GM23248 (cell line): ENCODE data around the gene TMEM165. TPM values are rescaled to one million over a fixed set of nuclear protein-coding genes. Genes with fewer than 3 reads are reported as not detected.

Experiments used
- DNase-seq: peaks from one replicate; pipeline ENCODE4 v3.0.0-alpha.2; 2015
- H2AFZ ChIP-seq: fragments of 200-600 bp; sonication (generic); 2 replicates; pipeline ENCODE4 v1.6.1; 2016; ENCODE audit warnings: antibody characterized with exemption
- H3F3A ChIP-seq: fragments of 200-600 bp; sonication (generic); 2 replicates; pipeline ENCODE4 v1.6.1; 2016; ENCODE audit warnings: mild to moderate bottlenecking, antibody characterized with exemption, mixed run types; ENCODE audit not compliant: insufficient read depth
- H3K27ac ChIP-seq: fragments of 200-600 bp; sonication (generic); 2 replicates; pipeline ENCODE4 v1.5.1; 2016; ENCODE audit warnings: mild to moderate bottlenecking
- H3K27me3 ChIP-seq: fragments of 200-600 bp; sonication (generic); replicated peaks from 2 replicates; pipeline ENCODE4 v1.6.1; 2016; ENCODE audit warnings: mild to moderate bottlenecking; ENCODE audit not compliant: insufficient read depth
- H3K36me3 ChIP-seq: fragments of 200-600 bp; sonication (generic); 2 replicates; pipeline ENCODE4 v1.6.1; 2016; ENCODE audit warnings: low read depth, mild to moderate bottlenecking
- H3K4me1 ChIP-seq: fragments of 200-600 bp; sonication (generic); 2 replicates; pipeline ENCODE4 v1.6.1; 2016; ENCODE audit warnings: mild to moderate bottlenecking; ENCODE audit not compliant: insufficient read depth
- H3K4me2 ChIP-seq: fragments of 200-600 bp; sonication (generic); one replicate; pipeline ENCODE4 v1.6.1; 2016; ENCODE audit warnings: mild to moderate bottlenecking; ENCODE audit not compliant: unreplicated experiment
- H3K4me3 ChIP-seq: fragments of 200-600 bp; sonication (generic); 2 replicates; pipeline ENCODE4 v1.5.1; 2016; ENCODE audit warnings: mild to moderate bottlenecking
- H3K79me2 ChIP-seq: fragments of 200-600 bp; sonication (generic); 2 replicates; pipeline ENCODE4 v1.6.1; 2016; ENCODE audit warnings: mild to moderate bottlenecking; ENCODE audit not compliant: insufficient read depth
- H3K9ac ChIP-seq: fragments of 200-600 bp; sonication (generic); 2 replicates; pipeline ENCODE4 v1.6.1; 2016; ENCODE audit warnings: mild to moderate bottlenecking
- H3K9me2 ChIP-seq: fragments of 200-600 bp; sonication (generic); 2 replicates; pipeline ENCODE4 v1.6.1; 2016; ENCODE audit warnings: mixed run types, mild to moderate bottlenecking, moderate library complexity; ENCODE audit not compliant: insufficient read depth
- H3K9me3 ChIP-seq: fragments of 200-600 bp; sonication (generic); one replicate; pipeline ENCODE4 v1.6.1; 2017; ENCODE audit warnings: low read depth
- H4K20me1 ChIP-seq: fragments of 200-600 bp; sonication (generic); 2 replicates; pipeline ENCODE4 v1.6.0; 2016; ENCODE audit not compliant: insufficient read depth
- EZH2 ChIP-seq: fragments of 200-600 bp; sonication (generic); IDR thresholded peaks from 2 replicates; pipeline ENCODE4 v1.6.1; 2018; ENCODE audit warnings: antibody characterized with exemption, mild to moderate bottlenecking; ENCODE audit not compliant: insufficient read depth, poor library complexity, severe bottlenecking
- EZH2phosphoT487 ChIP-seq: fragments of 200-600 bp; sonication (generic); IDR thresholded peaks from 2 replicates; pipeline ENCODE4 v1.6.1; 2018; ENCODE audit warnings: antibody characterized with exemption, moderate library complexity, mild to moderate bottlenecking, low read depth; ENCODE audit not compliant: insufficient read depth
- WGBS, 2 experiments: methylation state at CpG; one replicate each; pipeline ENCODE4 v1.1.6; 2015 to 2017; ENCODE audit warnings: low lambda C conversion rate in 2 of 2, low coverage in 1 of 2; ENCODE audit errors: missing lambda C conversion rate in 2 of 2; 5-methylcytosine and 5-hydroxymethylcytosine counted together
- in situ Hi-C: fragments of 300-500 bp; cut with MboI; formaldehyde crosslinking; loops from 2 replicates; pipeline ENCODE4 v1.15.0; 2020
- polyA plus RNA-seq: library from polyadenylated mRNA; unstranded; fragments of >200 nt; fragmentation: Nextera tagmentation; extraction: Ambion mirVana; gene quantifications from 2 replicates; pipeline ENCODE4 v1.2.1, GENCODE V29; 2016
- total RNA-seq: library from RNA; depleted of rRNA; stranded (reverse); fragments of >200 nt; shearing (Covaris generic); gene quantifications from 2 replicates; pipeline ENCODE4 v1.2.3, GENCODE V29; 2014

Gene TMEM165
- total and polyA plus RNA-seq, 2 experiments from 2014 or later: 188 to 217 TPM

GRCh38 chr4:55437823-55438222 is 42.1 kb downstream of the TMEM165 start:
- peaks cover 81% of the 10 kb centered on the region for H3F3A ChIP-seq
- DNase-seq: no peak
- H3K9me2 ChIP-seq: no peaks in the 10 kb centered on the region
- TF ChIP-seq EZH2phosphoT487 (no peak), EZH2 (no peak)
- in situ Hi-C loops: loop anchor here (25.0 kb wide), 1 partner anchor 424 kb away; the partner anchor contains the start of gene EXOC1
- H3K9ac ChIP-seq: no peak overlapping the region
- H3K9me3 ChIP-seq: no peaks in the 10 kb centered on the region
- H3K27ac ChIP-seq: no peak overlapping the region
- no peaks in the 10 kb centered on the region for H4K20me1 ChIP-seq
- no peak overlapping the region for H3K4me3 ChIP-seq
- H3K27me3 ChIP-seq: no peaks in the 10 kb centered on the region
- peaks cover 11% of the 10 kb centered on the region; the same call in 1 of the 2 replicates for H3K4me1 ChIP-seq
- H3K4me2 ChIP-seq: no peak overlapping the region
- WGBS, 2 experiments: 94 to 98% methylated on average over 3 of the region's 3 CpGs
- H2AFZ ChIP-seq: no peak overlapping the region
- H3K79me2 ChIP-seq: peaks cover 3% of the 10 kb centered on the region; the same call in 1 of the 2 replicates
- H3K36me3 ChIP-seq: peaks cover 34% of the 10 kb centered on the region

- no peak for TF ChIP-seq EZH2phosphoT487
- Histone ChIP-seq H2AFZ (no peak overlapping the region), H3F3A (peaks cover 79% of the 10 kb centered on the region), H3K4me3 (no peak overlapping the region), H3K9ac (no peak overlapping the region), H4K20me1 (no peaks in the 10 kb centered on the region), H3K27ac (no peak overlapping the region), H3K4me2 (no peak overlapping the region), H3K79me2 (no peaks in the 10 kb centered on the region), H3K36me3 (peaks cover 29% of the 10 kb centered on the region), H3K9me2 (no peaks in the 10 kb centered on the region), H3K9me3 (no peaks in the 10 kb centered on the region), H3K27me3 (no peaks in the 10 kb centered on the region), H3K4me1 (peaks cover 13% of the 10 kb centered on the region; the same call in 1 of the 2 replicates)
- DNase-seq: no peak
- WGBS, 2 experiments: 92 to 97% methylated on average over 2 of the region's 2 CpGs
- in situ Hi-C loops: loop anchor here (25.0 kb wide), 1 partner anchor 424 kb away; the partner anchor contains the start of gene EXOC1
Observed at GRCh38 chr4:55438314-55438713, 42.6 kb downstream of the TMEM165 start.

- Histone ChIP-seq H3K9ac (no peak overlapping the region), H3K27me3 (no peaks in the 10 kb centered on the region), H3K9me2 (no peaks in the 10 kb centered on the region), H4K20me1 (no peaks in the 10 kb centered on the region), H3K36me3 (peaks cover 28% of the 10 kb centered on the region), H3K27ac (no peak overlapping the region), H3K9me3 (no peaks in the 10 kb centered on the region), H3K4me3 (no peak overlapping the region), H3F3A (peaks cover 73% of the 10 kb centered on the region), H2AFZ (no peak overlapping the region), H3K79me2 (no peaks in the 10 kb centered on the region), H3K4me1 (peaks cover 13% of the 10 kb centered on the region; the same call in 1 of the 2 replicates), H3K4me2 (no peak overlapping the region)
- no peak for DNase-seq
- TF ChIP-seq EZH2phosphoT487: no peak
- TF ChIP-seq EZH2: no peak
- in situ Hi-C loops: loop anchor here (25.0 kb wide), 1 partner anchor 423 kb away; the partner anchor contains the start of gene EXOC1
Observed at GRCh38 chr4:55439023-55439422, 43.3 kb downstream of the TMEM165 start.

- Histone ChIP-seq H3K36me3 (peaks cover 17% of the 10 kb centered on the region), H3F3A (peaks cover 65% of the 10 kb centered on the region), H2AFZ (no peak overlapping the region), H3K4me2 (no peak overlapping the region), H3K9me2 (no peaks in the 10 kb centered on the region), H3K27ac (no peak overlapping the region), H4K20me1 (no peaks in the 10 kb centered on the region), H3K4me1 (peaks cover 20% of the 10 kb centered on the region), H3K9me3 (no peaks in the 10 kb centered on the region), H3K79me2 (no peaks in the 10 kb centered on the region), H3K9ac (no peak overlapping the region), H3K27me3 (no peaks in the 10 kb centered on the region), H3K4me3 (no peak overlapping the region)
- TF ChIP-seq EZH2phosphoT487 (no peak), EZH2 (no peak)
- no peak for DNase-seq
- in situ Hi-C loops: loop anchor here (25.0 kb wide), 1 partner anchor 422 kb away; the partner anchor contains the start of gene EXOC1
- WGBS, 2 experiments: 97 to 98% methylated on average over 2 of the region's 2 CpGs
Observed at GRCh38 chr4:55440786-55441185, 45.0 kb downstream of the TMEM165 start.

GRCh38 chr4:55442541-55442940 is 46.8 kb downstream of the TMEM165 start:
- H3K9me2 ChIP-seq: no peaks in the 10 kb centered on the region
- in situ Hi-C loops: loop anchor here (25.0 kb wide), 1 partner anchor 420 kb away; the partner anchor contains the start of gene EXOC1
- H3K79me2 ChIP-seq: no peaks in the 10 kb centered on the region
- no peak overlapping the region for H2AFZ ChIP-seq
- H4K20me1 ChIP-seq: no peaks in the 10 kb centered on the region
- H3F3A ChIP-seq: peaks cover 59% of the 10 kb centered on the region
- no peak overlapping the region for H3K4me3 ChIP-seq
- TF ChIP-seq EZH2phosphoT487 (no peak), EZH2 (no peak)
- no peaks in the 10 kb centered on the region for H3K9me3 ChIP-seq
- peaks cover 32% of the 10 kb centered on the region for H3K4me1 ChIP-seq
- peak overlapping the region; percentile 7 for H3K27ac ChIP-seq
- peak; percentile 17 for DNase-seq
- no peak overlapping the region for H3K9ac ChIP-seq
- no peaks in the 10 kb centered on the region for H3K27me3 ChIP-seq
- 20 to 21% methylated on average over 1 of the region's 1 CpG for WGBS, 2 experiments
- H3K4me2 ChIP-seq: no peak overlapping the region
- peaks cover 19% of the 10 kb centered on the region for H3K36me3 ChIP-seq
